Measurements from ENCODE around the gene CD40.

The CD40 gene

DNA sequence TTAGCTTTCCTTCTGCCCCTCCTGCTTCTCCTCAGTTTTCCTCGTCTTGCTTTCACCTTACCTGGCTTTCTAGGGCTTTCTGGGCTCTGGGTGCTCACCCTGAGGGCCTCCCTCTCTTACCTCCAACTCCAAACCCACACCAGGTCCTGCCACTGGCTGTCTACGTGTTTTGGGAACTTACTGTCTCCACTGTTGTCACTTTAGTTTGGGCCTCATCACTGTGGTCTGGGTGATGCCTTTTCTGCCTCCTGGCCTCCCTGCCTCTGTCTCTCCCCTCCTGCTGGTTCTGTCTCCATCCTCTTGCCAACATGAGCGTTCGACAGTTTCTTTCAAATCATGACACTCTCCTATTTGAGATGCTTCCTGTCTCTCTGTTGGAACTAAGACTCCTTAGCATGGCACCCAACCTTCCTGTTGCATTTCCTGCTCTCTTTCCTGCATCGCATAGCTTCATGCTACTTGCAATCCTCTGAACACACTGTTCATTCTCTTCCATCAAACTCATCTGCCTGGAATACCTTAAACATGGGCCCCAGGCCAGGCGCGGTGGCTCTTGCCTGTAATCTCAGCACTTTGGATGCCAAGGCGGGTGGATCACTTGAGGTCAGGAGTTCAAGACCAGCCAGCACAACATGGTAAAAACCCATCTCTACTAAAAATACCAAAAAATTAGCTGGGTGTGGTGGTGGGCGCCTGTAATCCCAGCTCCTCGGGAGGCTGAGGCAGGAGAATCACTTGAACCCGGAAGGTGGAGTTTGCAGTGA, 5.5 kb downstream of the CD40 start:
- no peak for DNase-seq

- DNase-seq: no peak
These were observed 8.4 kb downstream of the CD40 start for GRCh38 chr20:46126440-46127056.

DNA sequence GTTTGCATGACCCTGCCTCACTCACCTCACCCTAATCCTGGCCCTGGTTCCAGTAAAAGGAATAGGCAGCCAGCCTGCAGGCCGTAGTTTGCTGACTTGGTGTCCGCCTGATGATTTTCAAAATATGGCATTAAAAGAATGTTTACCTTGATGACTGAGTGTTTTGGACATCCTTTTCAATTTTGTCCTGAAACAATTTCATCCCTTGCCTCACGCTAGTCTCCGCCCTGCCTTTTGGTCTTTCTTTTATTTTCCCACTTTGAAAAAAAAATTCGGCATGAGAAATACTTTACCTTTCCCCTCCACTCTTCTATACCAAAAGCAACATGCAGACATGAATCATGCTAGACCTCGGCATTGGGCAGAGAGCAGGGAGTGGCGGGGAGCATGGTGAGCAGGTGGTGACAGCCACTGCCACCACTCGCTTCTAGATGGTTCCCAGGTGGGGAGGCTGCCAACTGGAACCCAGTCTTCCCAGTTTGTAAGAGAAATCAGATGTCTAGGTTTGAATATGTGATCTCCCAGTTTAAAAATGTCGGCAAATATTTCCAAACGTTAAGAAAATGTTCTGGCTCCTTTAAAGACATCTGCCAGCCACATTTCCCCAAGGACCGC, 9.4 kb downstream of the CD40 start:
- DNase-seq: no peak

DNA sequence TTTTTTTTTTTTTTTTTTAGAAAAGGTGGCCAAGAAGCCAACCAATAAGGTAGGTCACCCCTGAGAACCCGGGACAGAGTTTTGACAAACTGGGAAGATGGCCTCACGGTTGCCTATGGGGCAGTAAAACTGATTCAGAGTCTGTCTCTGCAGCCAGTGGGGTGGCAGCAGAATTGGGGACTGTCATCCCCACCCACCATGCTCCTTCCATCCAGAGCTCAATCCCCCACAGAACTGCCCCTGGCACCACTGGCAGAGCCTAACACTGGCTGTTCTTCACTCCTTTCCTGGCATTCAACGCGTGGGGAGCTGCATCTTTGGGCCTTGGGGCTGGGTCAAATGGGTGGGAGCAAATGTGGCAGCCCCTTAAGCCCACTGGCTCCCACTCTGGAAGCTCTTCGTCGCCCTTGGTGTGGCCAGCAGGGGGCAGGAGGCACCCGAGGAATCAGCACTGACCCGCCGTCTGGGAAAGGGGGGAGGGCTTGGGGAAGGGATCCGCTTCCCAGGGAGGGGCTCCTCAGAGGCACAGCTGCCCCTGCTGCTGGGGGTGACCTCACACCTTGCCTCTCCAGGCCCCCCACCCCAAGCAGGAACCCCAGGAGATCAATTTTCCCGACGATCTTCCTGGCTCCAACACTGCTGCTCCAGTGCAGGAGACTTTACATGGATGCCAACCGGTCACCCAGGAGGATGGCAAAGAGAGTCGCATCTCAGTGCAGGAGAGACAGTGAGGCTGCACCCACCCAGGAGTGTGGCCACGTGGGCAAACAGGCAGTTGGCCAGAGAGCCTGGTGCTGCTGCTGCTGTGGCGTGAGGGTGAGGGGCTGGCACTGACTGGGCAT, 10.4 kb downstream of the CD40 start:
- DNase-seq: no peak

DNA sequence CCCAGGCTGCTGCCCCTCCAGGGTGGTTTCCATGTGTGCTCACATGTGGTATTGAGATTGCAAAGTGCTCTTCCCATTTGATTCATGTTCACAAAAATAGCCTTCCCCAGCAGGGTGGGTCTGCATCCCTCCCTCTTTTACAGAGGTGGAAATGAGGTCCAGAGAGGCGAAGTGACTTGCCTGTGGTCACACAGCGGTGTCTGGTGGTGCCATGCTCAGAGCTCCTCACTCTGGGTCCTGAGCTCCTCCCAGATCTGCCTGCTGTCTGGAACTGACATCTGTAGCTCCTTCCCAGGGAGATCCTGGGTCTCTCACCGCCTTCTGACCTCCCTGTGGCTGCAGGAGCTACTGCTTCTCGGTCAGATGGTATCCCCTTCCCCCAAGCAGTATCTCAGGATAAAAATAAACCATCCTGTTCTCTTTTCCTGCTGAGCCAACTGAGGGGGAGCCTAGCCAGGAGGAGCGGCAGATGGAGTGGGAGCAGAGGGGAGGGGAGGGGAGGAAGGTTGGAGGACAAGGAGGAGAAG, 11.9 kb downstream of the CD40 start:
- no peak for DNase-seq

- no peak for DNase-seq
These were observed 12.4 kb downstream of the CD40 start for GRCh38 chr20:46130534-46130933.

DNA sequence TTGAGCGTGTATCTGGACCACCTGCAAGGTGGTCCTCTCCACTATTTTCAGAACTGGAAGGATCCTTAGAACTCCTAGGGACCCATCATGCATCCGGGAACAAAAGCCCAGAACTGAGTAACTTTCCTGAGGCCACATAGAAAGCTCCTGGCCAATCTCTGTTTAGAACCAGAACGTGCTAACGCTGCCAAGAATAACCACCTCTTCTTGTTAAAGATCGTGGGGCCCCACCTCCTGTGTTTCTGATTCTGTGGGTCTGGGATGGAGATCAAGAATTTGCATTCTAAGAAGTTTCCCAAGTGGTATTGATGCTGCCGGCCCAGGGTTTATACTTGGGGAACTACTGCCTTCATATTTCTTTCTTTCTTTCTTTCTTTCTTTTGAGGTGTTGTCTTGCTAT, 13.3 kb downstream of the CD40 start:
- DNase-seq: no peak

GRCh38 chr20:46132705-46133120, 14.6 kb downstream of the CD40 start:
- DNase-seq: peak; percentile 58 to 64

GRCh38 chr20:46133886-46134654, 16.0 kb downstream of the CD40 start:
- DNase-seq: no peak

DNA sequence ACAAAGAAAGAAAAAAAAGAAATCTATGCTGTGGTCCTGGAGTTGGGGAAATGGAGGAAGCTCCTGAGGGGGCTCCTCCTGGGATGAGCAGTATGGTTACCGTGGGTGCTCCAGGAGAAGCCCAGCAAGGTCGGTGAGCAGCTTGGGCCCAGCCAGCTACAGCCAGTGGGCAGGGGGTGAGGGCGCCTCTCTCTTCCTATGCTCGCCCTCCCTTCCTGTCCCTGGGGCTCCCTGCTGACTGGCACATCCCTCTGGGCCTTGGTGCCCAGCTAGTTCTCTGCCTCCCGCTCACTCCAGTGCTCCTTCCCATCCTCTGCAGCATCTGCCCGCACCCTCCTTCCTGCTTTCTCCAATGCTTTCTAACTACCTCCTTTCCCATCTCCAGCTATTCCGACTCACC, 16.6 kb downstream of the CD40 start:
- DNase-seq: no peak

DNA sequence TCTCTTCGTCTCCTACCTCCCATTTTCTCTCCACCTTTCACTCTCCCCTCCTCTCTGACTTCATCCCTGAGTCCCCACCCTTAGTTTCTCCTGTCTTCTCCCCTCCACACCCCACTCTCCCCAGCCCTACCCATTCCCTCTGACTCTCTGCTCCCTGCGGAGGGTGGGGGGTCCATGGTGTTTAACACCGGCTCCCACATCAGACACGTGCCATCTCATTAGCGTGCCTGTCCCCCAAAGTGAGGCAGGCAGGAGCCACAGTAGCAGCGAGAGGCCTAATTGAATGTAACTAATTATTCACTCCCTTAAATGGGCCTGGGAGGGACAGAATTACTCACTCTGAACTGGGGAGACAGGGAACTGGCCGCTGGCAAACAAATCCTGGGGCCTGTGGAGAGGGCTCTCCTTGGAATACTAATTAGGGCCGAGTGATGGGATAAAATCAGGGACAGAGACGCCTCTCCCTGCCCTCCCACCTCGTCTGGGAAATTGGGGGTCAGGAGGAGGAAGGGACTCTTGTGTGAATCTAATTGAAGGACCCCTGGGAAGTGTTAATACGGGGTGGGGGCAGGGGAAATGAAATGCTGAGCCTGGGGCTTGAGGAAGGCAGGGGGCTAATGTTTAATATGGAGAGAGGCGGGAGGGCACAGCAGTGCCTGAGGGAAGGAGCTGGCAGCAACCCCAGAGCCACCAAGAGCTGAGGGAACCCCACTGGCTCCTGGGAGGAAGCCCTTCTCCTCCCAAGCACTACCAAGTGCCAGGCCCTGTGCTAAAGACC, 17.9 kb downstream of the CD40 start:
- no peak for DNase-seq

DNA sequence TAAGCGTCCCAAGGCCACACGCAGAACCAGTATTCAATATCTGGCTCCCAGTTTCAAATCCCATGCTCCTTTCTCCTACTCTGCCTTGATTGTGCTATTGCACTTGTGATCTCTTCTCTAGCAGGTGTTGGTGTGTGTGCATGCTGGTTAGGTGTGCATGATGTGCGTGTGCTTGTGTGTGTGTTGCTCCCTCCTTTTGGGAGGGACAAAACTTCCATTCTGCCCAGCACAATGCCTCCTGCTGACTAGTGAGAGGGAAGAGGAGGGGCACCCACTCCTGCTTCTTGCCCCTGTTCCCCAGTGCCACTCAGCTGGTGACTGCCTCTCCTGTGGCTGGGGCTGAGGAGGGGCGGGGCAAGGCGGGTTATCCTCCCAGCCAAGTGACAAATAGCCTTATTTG, 19.7 kb downstream of the CD40 start:
- no peak for DNase-seq

DNA sequence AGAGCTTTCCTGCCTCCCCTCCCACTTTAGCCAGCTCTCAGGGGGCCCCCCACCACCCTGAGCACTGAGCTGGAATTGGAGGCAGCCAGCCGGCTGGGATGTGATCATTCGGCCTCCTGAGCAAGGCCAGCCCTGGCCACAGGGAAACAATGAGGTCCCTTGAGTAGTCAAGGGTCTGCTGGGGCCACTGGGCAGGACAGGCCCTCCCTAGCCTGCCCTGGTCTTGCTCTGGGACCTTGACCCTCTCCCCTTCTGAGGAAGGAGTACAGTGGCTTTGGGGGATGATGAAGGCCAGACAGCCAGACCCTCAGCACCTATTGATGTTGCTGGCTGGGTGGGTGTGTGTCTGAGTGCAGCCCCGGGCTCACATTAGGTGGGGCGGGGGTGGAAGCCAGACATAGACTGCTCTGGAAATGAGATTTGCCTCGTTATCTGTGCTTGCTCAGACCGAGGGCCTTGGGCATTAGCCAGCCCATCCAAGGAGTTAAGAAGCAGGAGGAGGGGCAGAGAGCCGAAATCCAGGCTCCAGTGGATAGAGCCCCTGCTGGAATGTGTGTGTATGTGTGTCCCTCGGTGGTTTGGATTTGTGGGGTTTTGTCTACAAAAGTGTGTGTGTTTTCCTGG, 21.3 kb downstream of the CD40 start:
- no peak for DNase-seq

- no peak for DNase-seq
These were observed 21.9 kb downstream of the CD40 start for GRCh38 chr20:46139908-46140482.

DNA sequence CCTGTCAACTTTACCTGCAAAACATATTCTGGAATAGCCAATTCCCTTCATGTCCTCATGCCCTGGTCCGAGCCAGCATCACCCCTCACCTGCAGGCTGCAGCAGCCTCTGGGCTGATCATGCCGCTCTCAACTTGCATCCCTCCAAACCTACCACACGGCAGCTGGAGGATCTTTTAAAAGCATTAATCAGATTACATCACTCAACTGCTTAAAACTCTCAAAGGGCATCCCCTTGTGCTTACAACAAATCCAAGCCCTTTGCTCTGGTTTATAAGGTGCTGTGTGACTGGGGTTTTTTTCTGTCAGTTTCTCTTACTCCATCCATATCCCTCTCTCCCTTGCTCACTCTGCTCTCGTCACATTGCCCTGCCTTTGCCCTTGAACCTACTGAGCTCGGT, 24.0 kb downstream of the CD40 start:
- no peak for DNase-seq

DNA sequence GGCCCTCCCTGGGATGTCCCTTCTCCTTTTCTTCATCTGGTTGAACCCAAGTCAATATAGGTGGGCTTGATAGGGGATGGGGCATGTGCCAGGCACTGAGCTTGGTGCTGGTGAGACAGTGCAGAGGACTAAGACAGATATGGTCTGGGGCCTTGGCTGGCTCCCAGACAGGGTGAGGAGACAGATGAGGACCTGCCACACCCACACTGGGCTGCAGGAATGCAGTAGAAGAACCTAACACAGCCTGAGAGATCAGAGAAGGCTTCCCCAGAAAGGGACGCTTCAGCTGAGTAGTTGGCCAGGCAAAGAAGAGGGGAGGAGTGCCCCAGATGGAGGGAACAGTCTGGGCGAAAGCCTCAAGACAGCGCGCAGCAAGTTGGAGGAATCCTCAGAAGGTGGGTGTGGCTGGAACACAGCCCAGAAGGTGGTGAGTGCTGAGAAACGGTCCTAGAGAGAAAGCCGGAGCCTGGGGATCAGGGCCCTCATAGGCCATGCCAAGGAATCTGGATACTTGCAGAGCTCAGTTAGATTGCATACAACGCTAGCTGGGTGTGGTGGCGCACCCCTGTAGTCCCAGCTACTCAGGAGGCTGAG, 26.4 kb downstream of the CD40 start:
- no peak for DNase-seq

DNA sequence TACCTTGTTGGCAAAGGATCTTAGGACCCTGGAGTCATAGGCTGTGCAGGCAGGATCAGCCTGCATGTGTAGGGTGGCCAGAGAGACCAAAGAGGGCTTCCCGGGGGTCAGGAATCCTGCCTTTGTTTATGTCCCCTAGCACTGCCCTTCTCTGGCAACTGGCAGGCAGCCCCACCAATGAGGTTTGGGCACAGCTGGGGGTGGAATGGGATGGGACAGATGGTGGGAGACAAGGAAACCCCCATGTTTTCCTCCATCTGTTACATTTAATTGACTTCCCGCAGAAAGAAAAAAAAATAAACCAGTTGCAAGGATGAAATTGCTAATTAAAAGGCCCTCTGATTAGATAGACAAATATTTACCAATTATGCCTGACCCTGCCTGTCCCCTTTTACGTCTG, 27.6 kb downstream of the CD40 start:
- DNase-seq: no peak

GRCh38 chr20:46148313-46149208, 30.4 kb downstream of the CD40 start:
- no peak for DNase-seq

DNA sequence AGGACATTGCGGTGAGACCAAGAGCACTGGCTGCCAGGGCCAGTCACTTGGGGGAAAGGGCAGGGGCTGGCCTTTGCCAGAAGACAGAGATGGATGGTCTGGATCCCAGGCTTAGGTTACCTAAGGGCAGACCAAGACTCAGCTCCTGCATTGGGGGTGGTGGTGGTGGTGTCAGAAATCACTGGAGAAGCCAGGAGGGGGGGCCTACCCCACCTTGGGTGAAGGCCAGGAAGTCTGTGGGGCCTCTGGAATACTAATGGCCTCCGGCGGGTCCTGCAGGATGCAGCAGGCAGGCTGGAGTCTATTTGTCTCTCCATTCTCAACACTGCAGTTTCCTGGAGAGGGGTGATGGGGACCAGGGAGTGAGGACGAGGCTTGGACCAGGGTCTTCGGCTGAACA, 32.8 kb downstream of the CD40 start:
- no peak for DNase-seq
